MCF 10A (cell line): ENCODE data around the gene STAC3. TPM values are rescaled to one million over a fixed set of nuclear protein-coding genes. Genes with fewer than 3 reads are reported as not detected.
A peak's percentile ranks its signal among the peaks of the same experiment; 100 is the strongest.

Experiments
- BruUV-seq: library from RNA; stranded (reverse); fragments of 400-500 nt; replicated peaks from 2 replicates; lab custom pipeline; 2021; lab: Mats Ljungman, UMichigan
- CTCF ChIA-PET: fragments of 300-600 bp; sonication (Branson Sonifier 250); formaldehyde crosslinking; extraction: SDS; loops from one replicate; lab custom pipeline; 2021; ENCODE audit warnings: antibody characterized with exemption, inconsistent platforms; lab: Yijun Ruan, JAX
- POLR2A ChIA-PET: fragments of 300-600, 350-650 bp; sonication (Branson Sonifier 250); formaldehyde crosslinking; extraction: SDS; loops from one replicate; lab custom pipeline; 2020; ENCODE audit warnings: antibody characterized with exemption, inconsistent platforms; lab: Yijun Ruan, JAX
- DNase-seq: peaks from one replicate; pipeline ENCODE4 v3.0.0-alpha.2; 2018; ENCODE audit not compliant: unreplicated experiment
- H3K27ac Mint-ChIP-seq: one replicate; pipeline ENCODE4 v1.8.0; 2022; ENCODE audit warnings: mild to moderate bottlenecking, low read depth, mixed read lengths; ENCODE audit not compliant: unreplicated experiment
- H3K27me3 Mint-ChIP-seq: one replicate; pipeline ENCODE4 v1.8.0; 2022; ENCODE audit warnings: mixed read lengths; ENCODE audit not compliant: insufficient read depth, unreplicated experiment
- H3K36me3 Mint-ChIP-seq: one replicate; pipeline ENCODE4 v1.8.0; 2022; ENCODE audit warnings: mild to moderate bottlenecking, moderate library complexity, mixed read lengths; ENCODE audit not compliant: insufficient read depth, unreplicated experiment
- H3K4me1 Mint-ChIP-seq: one replicate; pipeline ENCODE4 v1.8.0; 2022; ENCODE audit warnings: mixed read lengths; ENCODE audit not compliant: insufficient read depth, unreplicated experiment
- H3K4me3 Mint-ChIP-seq: one replicate; pipeline ENCODE4 v1.8.0; 2022; ENCODE audit warnings: mild to moderate bottlenecking, moderate library complexity, mixed read lengths; ENCODE audit not compliant: unreplicated experiment
- H3K9me3 Mint-ChIP-seq: one replicate; pipeline ENCODE4 v1.8.0; 2022; ENCODE audit warnings: mixed read lengths; ENCODE audit not compliant: unreplicated experiment
- intact Hi-C: fragments of 100-400 bp; cut with micrococcal nuclease; formaldehyde crosslinking; loops from 2 replicates; pipeline ENCODE4 v1.14.1; 2022
- total RNA-seq: library from RNA; stranded (reverse); gene quantifications from 2 replicates; pipeline ENCODE4 v1.2.3, GENCODE V29; 2022
- TF ChIP-seq, protein P1 (sequence below): fragments of 200-600 bp; IDR thresholded peaks from one replicate; pipeline ENCODE4 v1.8.0; 2022; ENCODE audit warnings: antibody characterized with exemption, mild to moderate bottlenecking; ENCODE audit not compliant: unreplicated experiment

Gene STAC3
- total RNA-seq, 1 experiment from 2014 or later: 2.8 TPM

DNA sequence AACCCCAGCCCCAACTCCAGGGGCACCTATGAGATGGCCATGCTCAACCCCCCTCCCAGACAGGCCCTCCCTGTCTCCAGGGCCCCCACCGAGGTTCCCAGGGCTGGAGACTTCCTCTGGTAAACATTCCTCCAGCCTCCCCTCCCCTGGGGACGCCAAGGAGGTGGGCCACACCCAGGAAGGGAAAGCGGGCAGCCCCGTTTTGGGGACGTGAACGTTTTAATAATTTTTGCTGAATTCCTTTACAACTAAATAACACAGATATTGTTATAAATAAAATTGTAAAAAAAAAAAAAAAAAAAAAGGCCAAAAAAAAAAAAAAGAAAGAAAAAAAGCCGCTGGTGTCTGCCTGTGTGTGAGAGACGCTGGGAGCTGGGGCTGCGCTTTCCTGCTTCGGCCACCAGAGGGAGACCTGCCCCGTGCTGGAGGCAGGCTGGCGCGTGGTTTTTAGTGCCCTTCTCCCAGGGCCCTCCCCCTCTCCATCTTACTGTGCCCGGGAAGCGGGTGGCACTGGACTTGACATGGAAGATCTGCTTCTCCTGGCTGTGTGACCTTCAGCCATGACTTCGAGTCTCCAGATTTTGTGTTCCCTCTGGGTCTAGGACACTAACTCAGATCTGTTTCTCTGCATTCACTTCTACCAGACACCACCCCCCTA is 37.8 kb downstream of the STAC3 start:
- no peaks in the 10 kb centered on the region for H3K36me3 Mint-ChIP-seq
- intact Hi-C loops: loop anchor here (1.0 to 2.0 kb wide), 3 partner anchors 26 to 240 kb away; no protein-coding TSS in a partner anchor
- ChIA-PET POLR2A (interaction anchor here (0.7 to 2.4 kb wide), 7 partner anchors 17 to 102 kb away, joined by 3 to 12 read pairs (median 5); partner anchors contain the start of genes SHMT2 and STAT6), CTCF (interaction anchor here (0.5 to 9.4 kb wide), 31 partner anchors 10 to 508 kb away, joined by 3 to 188 read pairs (median 4); partner anchors contain the start of gene SHMT2)
- H3K27ac Mint-ChIP-seq: no peak overlapping the region
- peak; percentile 82 for DNase-seq
- H3K27me3 Mint-ChIP-seq: peaks cover 30% of the 10 kb centered on the region
- H3K4me3 Mint-ChIP-seq: no peak overlapping the region
- H3K9me3 Mint-ChIP-seq: no peaks in the 10 kb centered on the region
- TF ChIP-seq, protein P1, sequence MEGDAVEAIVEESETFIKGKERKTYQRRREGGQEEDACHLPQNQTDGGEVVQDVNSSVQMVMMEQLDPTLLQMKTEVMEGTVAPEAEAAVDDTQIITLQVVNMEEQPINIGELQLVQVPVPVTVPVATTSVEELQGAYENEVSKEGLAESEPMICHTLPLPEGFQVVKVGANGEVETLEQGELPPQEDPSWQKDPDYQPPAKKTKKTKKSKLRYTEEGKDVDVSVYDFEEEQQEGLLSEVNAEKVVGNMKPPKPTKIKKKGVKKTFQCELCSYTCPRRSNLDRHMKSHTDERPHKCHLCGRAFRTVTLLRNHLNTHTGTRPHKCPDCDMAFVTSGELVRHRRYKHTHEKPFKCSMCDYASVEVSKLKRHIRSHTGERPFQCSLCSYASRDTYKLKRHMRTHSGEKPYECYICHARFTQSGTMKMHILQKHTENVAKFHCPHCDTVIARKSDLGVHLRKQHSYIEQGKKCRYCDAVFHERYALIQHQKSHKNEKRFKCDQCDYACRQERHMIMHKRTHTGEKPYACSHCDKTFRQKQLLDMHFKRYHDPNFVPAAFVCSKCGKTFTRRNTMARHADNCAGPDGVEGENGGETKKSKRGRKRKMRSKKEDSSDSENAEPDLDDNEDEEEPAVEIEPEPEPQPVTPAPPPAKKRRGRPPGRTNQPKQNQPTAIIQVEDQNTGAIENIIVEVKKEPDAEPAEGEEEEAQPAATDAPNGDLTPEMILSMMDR: peak; percentile 92
- BruUV-seq: no TSS peak
- H3K4me1 Mint-ChIP-seq: peaks cover 20% of the 10 kb centered on the region

DNA sequence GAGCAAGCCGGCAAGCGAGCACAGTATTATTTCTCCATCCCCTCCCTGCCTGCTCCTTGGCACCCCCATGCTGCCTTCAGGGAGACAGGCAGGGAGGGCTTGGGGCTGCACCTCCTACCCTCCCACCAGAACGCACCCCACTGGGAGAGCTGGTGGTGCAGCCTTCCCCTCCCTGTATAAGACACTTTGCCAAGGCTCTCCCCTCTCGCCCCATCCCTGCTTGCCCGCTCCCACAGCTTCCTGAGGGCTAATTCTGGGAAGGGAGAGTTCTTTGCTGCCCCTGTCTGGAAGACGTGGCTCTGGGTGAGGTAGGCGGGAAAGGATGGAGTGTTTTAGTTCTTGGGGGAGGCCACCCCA is 38.3 kb downstream of the STAC3 start:
- H3K36me3 Mint-ChIP-seq: peaks cover 3% of the 10 kb centered on the region
- TF ChIP-seq, protein P1: no peak
- H3K4me1 Mint-ChIP-seq: peaks cover 15% of the 10 kb centered on the region
- H3K9me3 Mint-ChIP-seq: no peaks in the 10 kb centered on the region
- POLR2A ChIA-PET: interaction anchor here (0.7 to 2.4 kb wide), 6 partner anchors 17 to 101 kb away, joined by 3 to 9 read pairs (median 4); partner anchors contain the start of genes SHMT2 and STAT6
- H3K4me3 Mint-ChIP-seq: no peak overlapping the region
- no peak overlapping the region for H3K27ac Mint-ChIP-seq
- no TSS peak for BruUV-seq
- peaks cover 25% of the 10 kb centered on the region for H3K27me3 Mint-ChIP-seq
- intact Hi-C loops: loop anchor here (1.0 to 2.0 kb wide), 3 partner anchors 27 to 240 kb away; no protein-coding TSS in a partner anchor
- CTCF ChIA-PET: interaction anchor here (0.6 to 9.4 kb wide), 11 partner anchors 14 to 438 kb away, joined by 3 to 188 read pairs (median 6); partner anchors contain the start of gene SHMT2
- no peak for DNase-seq

DNA sequence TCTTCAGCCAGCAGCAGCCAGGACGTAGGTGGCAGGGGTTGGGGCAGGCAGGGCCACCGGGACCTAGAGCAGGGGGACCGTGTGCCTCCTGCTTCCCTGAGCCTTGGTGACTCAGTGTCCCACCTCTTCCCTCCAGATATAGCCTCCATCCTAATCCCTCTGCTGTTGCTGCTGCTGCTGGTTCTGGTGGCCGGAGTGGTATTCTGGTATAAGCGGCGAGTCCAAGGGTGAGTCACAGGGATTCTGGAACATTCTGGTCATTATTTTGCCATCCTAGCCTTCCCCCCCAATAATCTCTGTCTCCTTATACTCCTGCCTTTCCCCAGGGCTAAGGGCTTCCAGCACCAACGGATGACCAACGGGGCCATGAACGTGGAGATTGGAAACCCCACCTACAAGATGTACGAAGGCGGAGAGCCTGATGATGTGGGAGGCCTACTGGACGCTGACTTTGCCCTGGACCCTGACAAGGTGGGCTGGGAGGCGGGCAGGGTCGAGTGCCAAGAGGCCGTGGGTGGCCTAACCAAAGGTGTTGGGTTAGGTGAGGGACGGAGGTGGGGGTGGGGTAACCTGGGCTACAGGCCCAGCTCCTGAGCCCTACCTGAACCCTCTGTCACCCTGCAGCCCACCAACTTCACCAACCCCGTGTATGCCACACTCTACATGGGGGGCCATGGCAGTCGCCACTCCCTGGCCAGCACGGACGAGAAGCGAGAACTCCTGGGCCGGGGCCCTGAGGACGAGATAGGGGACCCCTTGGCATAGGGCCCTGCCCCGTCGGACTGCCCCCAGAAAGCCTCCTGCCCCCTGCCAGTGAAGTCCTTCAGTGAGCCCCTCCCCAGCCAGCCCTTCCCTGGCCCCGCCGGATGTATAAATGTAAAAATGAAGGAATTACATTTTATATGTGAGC is 38.9 kb downstream of the STAC3 start:
- peaks cover 10% of the 10 kb centered on the region for H3K4me1 Mint-ChIP-seq
- peaks cover 21% of the 10 kb centered on the region for H3K27me3 Mint-ChIP-seq
- CTCF ChIA-PET: interaction anchor here (0.7 to 9.4 kb wide), 5 partner anchors 15 to 152 kb away, joined by 3 to 188 read pairs (median 30); partner anchors contain the start of gene SHMT2
- POLR2A ChIA-PET: interaction anchor here (1.2 kb wide), 1 partner anchor 101 kb away, joined by 4 read pairs; the partner anchor contains the start of gene STAT6
- no peak for DNase-seq
- H3K36me3 Mint-ChIP-seq: peaks cover 9% of the 10 kb centered on the region
- H3K4me3 Mint-ChIP-seq: no peak overlapping the region
- TSS peak; percentile 21 for BruUV-seq
- no peaks in the 10 kb centered on the region for H3K9me3 Mint-ChIP-seq
- H3K27ac Mint-ChIP-seq: no peak overlapping the region
- intact Hi-C loops: loop anchor here (2.0 kb wide), 1 partner anchor 241 kb away; no protein-coding TSS in a partner anchor
- TF ChIP-seq, protein P1: no peak
